HL-60 (cell line): ENCODE measurements around the gene PTPRD.

Experiments
- CTCF ChIP-seq: IDR thresholded peaks from one replicate; pipeline ENCODE4 v1.5.1; 2011; ENCODE audit warnings: low read length, control low read depth, inconsistent platforms; ENCODE audit not compliant: insufficient read depth
- POLR2AphosphoS5 ChIP-seq: IDR thresholded peaks from 2 replicates; pipeline ENCODE4 v1.6.1; 2012; ENCODE audit warnings: low read depth
- REST ChIP-seq: IDR thresholded peaks from 2 replicates; pipeline ENCODE4 v1.6.1; 2012; ENCODE audit warnings: low read depth; ENCODE audit not compliant: insufficient replicate concordance

GRCh38 chr9:8899511-8899910, 1713.3 kb downstream of the PTPRD start:
- TF ChIP-seq CTCF = no peak
- no peak for TF ChIP-seq REST
- no peak for TF ChIP-seq POLR2AphosphoS5
